Left ventricle myocardium inferior (tissue), 1 donor: ENCODE data around the gene EXO1. TPM values are rescaled to one million over a fixed set of nuclear protein-coding genes. Genes with fewer than 3 reads are reported as not detected.

Experiments used
- DNase-seq: peaks from one replicate; pipeline ENCODE4 v3.0.0-alpha.2; 2020
- H3K27ac ChIP-seq: fragments of 200-600 bp; replicated peaks from 2 replicates; pipeline ENCODE4 v1.8.0; 2021
- H3K27me3 ChIP-seq: fragments of 200-600 bp; 2 replicates; pipeline ENCODE4 v1.8.0; 2021; ENCODE audit warnings: low read depth
- H3K36me3 ChIP-seq: fragments of 200-600 bp; 2 replicates; pipeline ENCODE4 v1.8.0; 2021
- H3K4me1 ChIP-seq: fragments of 200-600 bp; 2 replicates; pipeline ENCODE4 v1.8.0; 2021
- H3K4me3 ChIP-seq: fragments of 200-600 bp; 2 replicates; pipeline ENCODE4 v1.8.0; 2021; ENCODE audit warnings: mild to moderate bottlenecking, moderate library complexity
- H3K9me3 ChIP-seq: fragments of 200-600 bp; replicated peaks from 2 replicates; pipeline ENCODE4 v1.8.0; 2021
- CTCF ChIP-seq: fragments of 200-600 bp; IDR thresholded peaks from 2 replicates; pipeline ENCODE4 v1.8.0; 2021; ENCODE audit warnings: antibody characterized with exemption, mild to moderate bottlenecking, borderline replicate concordance
- intact Hi-C: fragments of 100-400 bp; cut with micrococcal nuclease; formaldehyde crosslinking; loops from one replicate; pipeline ENCODE4 v1.11.0; 2022
- total RNA-seq: library from RNA; stranded (reverse); fragmentation: NEBNext Ultra II Directional; extraction: Animal tissue kit (Norgen Biotek cat#: 25700); gene quantifications from one replicate; pipeline ENCODE4 v1.2.1, GENCODE V29; 2021
- donor health status: DM: no; HTN: yes; CAD: no; lungs with severe emphysema.

The EXO1 gene
- total RNA-seq, 1 donor from 2014 or later, result 0.44 TPM

- intact Hi-C loops, result no loop called here
- no peak for DNase-seq
- no peak for TF ChIP-seq CTCF
- Histone ChIP-seq H3K9me3 (no peaks in the 10 kb centered on the region), H3K27ac (no peak overlapping the region), H3K4me1 (no peaks in the 10 kb centered on the region), H3K4me3 (no peak overlapping the region), H3K36me3 (no peaks in the 10 kb centered on the region), H3K27me3 (no peaks in the 10 kb centered on the region)
Measured at GRCh38 chr1:241888232-241888631, 40.2 kb downstream of the EXO1 start.

GRCh38 chr1:241891296-241891695 is 43.3 kb downstream of the EXO1 start:
- TF ChIP-seq CTCF, result no peak
- Histone ChIP-seq H3K27me3 (no peaks in the 10 kb centered on the region), H3K36me3 (no peaks in the 10 kb centered on the region), H3K4me3 (no peak overlapping the region), H3K4me1 (no peaks in the 10 kb centered on the region), H3K27ac (no peak overlapping the region), H3K9me3 (no peaks in the 10 kb centered on the region)
- DNase-seq, result no peak
- intact Hi-C loops, result no loop called here

DNA sequence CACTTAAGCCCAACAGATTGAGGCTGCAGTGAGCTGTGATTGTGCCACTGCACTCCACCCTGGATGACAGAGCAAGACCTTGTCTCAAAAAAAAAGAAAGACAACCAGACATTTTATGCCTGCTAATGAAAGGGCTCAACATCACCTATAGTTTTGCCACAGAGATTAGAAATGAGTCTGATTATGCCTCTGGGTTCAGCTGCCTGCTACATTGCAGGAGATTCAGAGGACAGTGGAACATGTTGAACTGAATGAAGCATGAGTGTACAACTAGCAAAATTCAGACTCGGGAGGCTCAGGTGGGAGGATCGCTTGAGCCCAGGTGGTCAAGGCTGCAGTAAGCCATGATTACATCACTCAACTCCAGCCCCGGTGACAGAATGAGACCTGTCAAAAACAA is 46.0 kb downstream of the EXO1 start:
- DNase-seq, result no peak
- H3K27ac ChIP-seq, result no peak overlapping the region
- intact Hi-C loops, result no loop called here
- no peaks in the 10 kb centered on the region for H3K27me3 ChIP-seq
- no peaks in the 10 kb centered on the region for H3K9me3 ChIP-seq
- no peak for TF ChIP-seq CTCF
- H3K4me3 ChIP-seq, result no peak overlapping the region
- H3K36me3 ChIP-seq, result no peaks in the 10 kb centered on the region
- no peaks in the 10 kb centered on the region for H3K4me1 ChIP-seq

DNA sequence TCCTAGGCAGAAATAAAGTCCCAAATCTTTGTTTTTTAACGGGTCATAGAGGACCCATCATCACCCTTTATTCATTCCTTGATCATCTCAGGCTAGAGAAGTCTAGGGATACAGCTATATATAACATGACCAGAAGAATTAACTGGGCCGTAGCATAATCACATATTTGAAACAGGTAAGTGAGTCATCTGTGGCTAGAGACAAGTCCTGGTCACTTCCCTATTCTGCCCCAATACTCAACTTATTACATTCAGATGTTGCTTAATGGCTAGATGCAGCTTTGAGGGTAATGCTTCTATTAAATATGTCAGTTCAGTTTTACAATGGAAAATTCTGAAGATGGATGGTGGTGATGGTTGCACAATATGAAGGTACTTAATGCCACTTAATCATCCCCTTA is 47.0 kb downstream of the EXO1 start:
- no peak for DNase-seq
- H3K9me3 ChIP-seq, result no peaks in the 10 kb centered on the region
- no peak overlapping the region for H3K4me3 ChIP-seq
- intact Hi-C loops, result no loop called here
- no peaks in the 10 kb centered on the region for H3K4me1 ChIP-seq
- TF ChIP-seq CTCF, result no peak
- no peaks in the 10 kb centered on the region for H3K27me3 ChIP-seq
- no peak overlapping the region for H3K27ac ChIP-seq
- H3K36me3 ChIP-seq, result no peaks in the 10 kb centered on the region

GRCh38 chr1:241896670-241896962 is 48.6 kb downstream of the EXO1 start:
- Histone ChIP-seq H3K4me3 (no peak overlapping the region), H3K27ac (no peak overlapping the region), H3K4me1 (no peaks in the 10 kb centered on the region), H3K27me3 (no peaks in the 10 kb centered on the region), H3K9me3 (no peaks in the 10 kb centered on the region), H3K36me3 (no peaks in the 10 kb centered on the region)
- no peak for DNase-seq
- intact Hi-C loops, result no loop called here
- TF ChIP-seq CTCF, result no peak

DNA sequence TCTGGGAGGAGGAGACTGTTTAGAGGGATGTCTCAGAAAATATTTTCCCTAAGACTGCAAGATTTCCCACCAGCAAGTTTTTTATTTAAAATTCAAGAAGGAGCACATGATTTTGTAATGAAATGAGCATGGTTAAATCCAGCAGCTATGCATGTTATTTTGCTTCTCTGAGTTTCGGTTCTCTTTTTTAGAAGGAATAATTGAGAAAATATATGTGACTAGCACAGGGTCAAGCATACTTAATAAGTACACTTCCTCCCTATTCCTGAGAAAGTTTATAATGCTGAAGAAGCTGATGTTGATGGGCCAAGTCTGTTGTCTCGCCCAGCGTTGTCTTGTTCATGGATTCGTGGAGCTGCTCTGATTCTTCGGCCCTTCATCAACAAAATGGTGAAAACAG is 51.2 kb downstream of the EXO1 start:
- no peak for TF ChIP-seq CTCF
- DNase-seq, result no peak
- intact Hi-C loops, result no loop called here
- no peaks in the 10 kb centered on the region for H3K27me3 ChIP-seq
- H3K4me3 ChIP-seq, result no peak overlapping the region
- H3K9me3 ChIP-seq, result no peaks in the 10 kb centered on the region
- H3K36me3 ChIP-seq, result no peaks in the 10 kb centered on the region
- no peaks in the 10 kb centered on the region for H3K4me1 ChIP-seq
- H3K27ac ChIP-seq, result no peak overlapping the region
